PFSK-1 (cell line): Measurements from ENCODE around the gene AXDND1.

Source experiments
- FOXP2 ChIP-seq: optimal IDR thresholded peaks from 2 replicates; pipeline ENCODE3; 2011; ENCODE audit warnings: borderline replicate concordance, control low read depth, inconsistent platforms; ENCODE audit not compliant: insufficient read depth; ENCODE audit errors: extremely low read length, extremely low read depth
- POLR2AphosphoS5 ChIP-seq: IDR thresholded peaks from 2 replicates; pipeline ENCODE4 v1.6.1; 2012; ENCODE audit warnings: low read depth, mild to moderate bottlenecking, control low read depth, low read length, moderate library complexity
- SIN3A ChIP-seq: IDR thresholded peaks from 2 replicates; pipeline ENCODE4 v1.6.1; 2012; ENCODE audit warnings: mild to moderate bottlenecking, low read length, moderate library complexity, borderline replicate concordance; ENCODE audit not compliant: insufficient read depth
- TAF1 ChIP-seq: IDR thresholded peaks from 2 replicates; pipeline ENCODE4 v1.6.1; 2012; ENCODE audit warnings: low read length, control low read depth, borderline replicate concordance; ENCODE audit not compliant: insufficient read depth
- TF ChIP-seq, protein P1 (sequence below), 2 experiments: IDR thresholded peaks; 2 replicates each; pipeline versions ENCODE4 v1.6.1 to v1.8.0; 2011 to 2012; ENCODE audit warnings: low read depth in 2 of 2, low read length in 2 of 2, control low read depth in 1 of 2, inconsistent platforms in 1 of 2, mild to moderate bottlenecking in 1 of 2, moderate library complexity in 1 of 2; ENCODE audit not compliant: insufficient read depth in 1 of 2

The AXDND1 gene

GRCh38 chr1:179599623-179600249, 234.0 kb downstream of the AXDND1 start:
- TF ChIP-seq TAF1, result no peak
- no peak for TF ChIP-seq SIN3A
- no peak for TF ChIP-seq POLR2AphosphoS5
- no peak for TF ChIP-seq FOXP2
- TF ChIP-seq, protein P1, sequence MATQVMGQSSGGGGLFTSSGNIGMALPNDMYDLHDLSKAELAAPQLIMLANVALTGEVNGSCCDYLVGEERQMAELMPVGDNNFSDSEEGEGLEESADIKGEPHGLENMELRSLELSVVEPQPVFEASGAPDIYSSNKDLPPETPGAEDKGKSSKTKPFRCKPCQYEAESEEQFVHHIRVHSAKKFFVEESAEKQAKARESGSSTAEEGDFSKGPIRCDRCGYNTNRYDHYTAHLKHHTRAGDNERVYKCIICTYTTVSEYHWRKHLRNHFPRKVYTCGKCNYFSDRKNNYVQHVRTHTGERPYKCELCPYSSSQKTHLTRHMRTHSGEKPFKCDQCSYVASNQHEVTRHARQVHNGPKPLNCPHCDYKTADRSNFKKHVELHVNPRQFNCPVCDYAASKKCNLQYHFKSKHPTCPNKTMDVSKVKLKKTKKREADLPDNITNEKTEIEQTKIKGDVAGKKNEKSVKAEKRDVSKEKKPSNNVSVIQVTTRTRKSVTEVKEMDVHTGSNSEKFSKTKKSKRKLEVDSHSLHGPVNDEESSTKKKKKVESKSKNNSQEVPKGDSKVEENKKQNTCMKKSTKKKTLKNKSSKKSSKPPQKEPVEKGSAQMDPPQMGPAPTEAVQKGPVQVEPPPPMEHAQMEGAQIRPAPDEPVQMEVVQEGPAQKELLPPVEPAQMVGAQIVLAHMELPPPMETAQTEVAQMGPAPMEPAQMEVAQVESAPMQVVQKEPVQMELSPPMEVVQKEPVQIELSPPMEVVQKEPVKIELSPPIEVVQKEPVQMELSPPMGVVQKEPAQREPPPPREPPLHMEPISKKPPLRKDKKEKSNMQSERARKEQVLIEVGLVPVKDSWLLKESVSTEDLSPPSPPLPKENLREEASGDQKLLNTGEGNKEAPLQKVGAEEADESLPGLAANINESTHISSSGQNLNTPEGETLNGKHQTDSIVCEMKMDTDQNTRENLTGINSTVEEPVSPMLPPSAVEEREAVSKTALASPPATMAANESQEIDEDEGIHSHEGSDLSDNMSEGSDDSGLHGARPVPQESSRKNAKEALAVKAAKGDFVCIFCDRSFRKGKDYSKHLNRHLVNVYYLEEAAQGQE (IDR thresholded peaks at IDR 0.05; ENCODE audit: insufficient read depth in 1 of 2, low read depth in 2 of 2, low read length in 2 of 2), result no peak

DNA sequence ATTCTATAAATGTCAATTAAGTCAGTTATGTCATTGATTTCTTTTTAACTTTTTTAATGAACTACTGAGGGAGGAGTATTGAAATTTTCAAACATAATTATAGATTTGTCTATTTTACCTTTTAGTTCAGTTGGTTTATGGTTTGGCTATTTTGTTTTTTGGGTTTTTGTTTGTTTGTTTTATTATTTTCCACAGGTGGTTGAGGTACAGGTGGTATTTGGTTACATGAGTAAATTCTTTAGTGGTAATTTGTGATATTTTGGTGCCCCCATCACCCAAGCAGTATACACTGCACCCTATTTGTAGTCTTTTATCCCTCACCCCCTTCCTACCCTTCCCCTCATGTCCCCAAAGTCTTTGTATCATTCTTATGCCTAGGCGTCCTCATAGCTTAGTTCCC, 235.3 kb downstream of the AXDND1 start:
- TF ChIP-seq FOXP2 (no peak), TAF1 (no peak), SIN3A (no peak), POLR2AphosphoS5 (no peak)
- TF ChIP-seq, protein P1 (IDR thresholded peaks at IDR 0.05; ENCODE audit: insufficient read depth in 1 of 2, low read depth in 2 of 2, low read length in 2 of 2), result no peak
